GM19238 (cell line): ENCODE measurements around the gene GYS1.

Source experiments
- DNase-seq: peaks from one replicate; pipeline ENCODE4 v3.0.0; 2011; ENCODE audit warnings: low spot score; ENCODE audit not compliant: insufficient read length

GYS1 gene

GRCh38 chr19:48964205-48965039, 28.7 kb downstream of the GYS1 start:
- no peak for DNase-seq

GRCh38 chr19:48963371-48964204, 29.5 kb downstream of the GYS1 start:
- peak; percentile 61 for DNase-seq

- no peak for DNase-seq
Observed at GRCh38 chr19:48962849-48963165, 30.3 kb downstream of the GYS1 start.

GRCh38 chr19:48962029-48962848, 30.9 kb downstream of the GYS1 start:
- peak; percentile 77 for DNase-seq

GRCh38 chr19:48961673-48962028, 31.5 kb downstream of the GYS1 start:
- DNase-seq = no peak

GRCh38 chr19:48961051-48961649, 32.0 kb downstream of the GYS1 start:
- DNase-seq = no peak

- no peak for DNase-seq
Observed at GRCh38 chr19:48959341-48960239, 33.5 kb downstream of the GYS1 start.

- no peak for DNase-seq
Observed at GRCh38 chr19:48958006-48958405, 35.1 kb downstream of the GYS1 start.

GRCh38 chr19:48955308-48955958, 37.7 kb downstream of the GYS1 start:
- no peak for DNase-seq

- DNase-seq = peak; percentile 97
Observed at GRCh38 chr19:48954595-48955307, 38.4 kb downstream of the GYS1 start, which contains the start of gene BAX. Gene BAX, plus strand, starts transcription at chr19:48954875. Its CDS starts 54 bp downstream, at chr19:48954929.

- no peak for DNase-seq
Observed at GRCh38 chr19:48953990-48954594, 39.0 kb downstream of the GYS1 start.

- DNase-seq = no peak
Observed at GRCh38 chr19:48953141-48953540, 40.0 kb downstream of the GYS1 start.

- no peak for DNase-seq
Observed at GRCh38 chr19:48950830-48951519, 42.1 kb downstream of the GYS1 start.

GRCh38 chr19:48950159-48950558, 43.0 kb downstream of the GYS1 start:
- DNase-seq = no peak

- DNase-seq = no peak
Observed at GRCh38 chr19:48947258-48947542, 45.9 kb downstream of the GYS1 start.

- DNase-seq = no peak
Observed at GRCh38 chr19:48946463-48947257, 46.4 kb downstream of the GYS1 start.

GRCh38 chr19:48945817-48946216, 47.3 kb downstream of the GYS1 start:
- DNase-seq = no peak

- no peak for DNase-seq
Observed at GRCh38 chr19:48945415-48945814, 47.7 kb downstream of the GYS1 start.
